Osteoblast (primary cell): ENCODE data around the gene SETDB1. TPM values are rescaled to one million over a fixed set of nuclear protein-coding genes. Genes with fewer than 3 reads are reported as not detected.

ENCODE experiments used
- DNase-seq: peaks from one replicate; pipeline ENCODE4 v3.0.0; 2011; ENCODE audit warnings: low spot score, mixed read lengths; ENCODE audit not compliant: insufficient read length; ENCODE audit errors: missing footprints
- H2AFZ ChIP-seq: 2 replicates; pipeline ENCODE4 v1.6.0; 2011; ENCODE audit warnings: mild to moderate bottlenecking, low read length
- H3K27ac ChIP-seq: 2 replicates; pipeline ENCODE4 v1.5.1; 2011; ENCODE audit warnings: mild to moderate bottlenecking, low read depth, low read length, moderate library complexity
- H3K27me3 ChIP-seq: 2 replicates; pipeline ENCODE4 v1.6.0; 2012; ENCODE audit warnings: mild to moderate bottlenecking, control low read depth, inconsistent platforms, low read length, moderate library complexity; ENCODE audit not compliant: insufficient read depth
- H3K36me3 ChIP-seq: 2 replicates; pipeline ENCODE4 v1.5.1; 2011; ENCODE audit warnings: mild to moderate bottlenecking, low read length, control low read depth, moderate library complexity; ENCODE audit not compliant: insufficient read depth
- H3K4me1 ChIP-seq: 2 replicates; pipeline ENCODE4 v1.5.1; 2011; ENCODE audit warnings: mild to moderate bottlenecking, low read length, control low read depth, moderate library complexity; ENCODE audit not compliant: insufficient read depth
- H3K4me2 ChIP-seq: 2 replicates; pipeline ENCODE4 v1.6.0; 2011; ENCODE audit warnings: mild to moderate bottlenecking, low read length; ENCODE audit not compliant: insufficient read depth
- H3K4me3 ChIP-seq: fragments of 200-600 bp; sonication (generic); 3 replicates; pipeline ENCODE4 v1.5.1; 2012; ENCODE audit warnings: mild to moderate bottlenecking, low read length, inconsistent platforms; ENCODE audit not compliant: insufficient read depth
- H3K79me2 ChIP-seq: 2 replicates; pipeline ENCODE4 v1.6.0; 2012; ENCODE audit warnings: mild to moderate bottlenecking, low read length, control low read depth, inconsistent platforms; ENCODE audit not compliant: insufficient read depth
- H3K9me3 ChIP-seq: 2 replicates; pipeline ENCODE4 v1.5.1; 2011; ENCODE audit warnings: low read depth, low read length, control low read depth
- H4K20me1 ChIP-seq: 2 replicates; pipeline ENCODE4 v1.6.0; 2012; ENCODE audit warnings: mild to moderate bottlenecking, low read length, control low read depth; ENCODE audit not compliant: insufficient read depth
- CTCF ChIP-seq: IDR thresholded peaks from 2 replicates; pipeline ENCODE4 v1.5.1; 2011; ENCODE audit warnings: mild to moderate bottlenecking, low read depth, low read length, moderate library complexity; ENCODE audit errors: extremely low read depth
- total RNA-seq: library from RNA; depleted of rRNA; stranded (reverse); fragments of >200 nt; gene quantifications from 2 replicates; pipeline ENCODE4 v1.2.3, GENCODE V29; 2012

Gene SETDB1
- total RNA-seq, 1 donor, result 42.3 TPM

DNA sequence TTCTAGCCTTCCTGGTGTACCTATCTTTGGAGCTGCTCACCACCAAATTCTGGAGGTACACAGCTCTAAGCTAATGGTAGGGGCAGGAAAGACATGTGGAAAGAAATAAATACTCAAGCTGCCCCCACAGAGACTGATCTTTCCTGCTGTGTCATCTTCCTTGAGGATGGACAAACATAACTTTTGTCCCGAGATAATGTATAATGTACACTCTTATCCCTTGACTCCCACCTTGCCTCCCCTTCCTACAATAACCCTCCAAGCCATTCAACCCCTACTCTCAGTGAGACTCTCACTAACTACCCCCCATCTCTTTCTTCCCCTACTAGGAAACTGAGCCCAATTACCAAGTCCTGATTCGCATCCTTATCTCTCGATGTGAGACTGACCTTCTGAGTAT lies 68.1 kb downstream of the SETDB1 start:
- H4K20me1 ChIP-seq, result no peaks in the 10 kb centered on the region
- H3K27me3 ChIP-seq, result no peaks in the 10 kb centered on the region
- DNase-seq, result no peak

GRCh38 chr1:150995460-150995859 lies 69.3 kb downstream of the SETDB1 start:
- peaks cover 3% of the 10 kb centered on the region for H3K36me3 ChIP-seq
- H3K79me2 ChIP-seq, result no peaks in the 10 kb centered on the region
- no peaks in the 10 kb centered on the region for H3K27me3 ChIP-seq
- no peak for DNase-seq
- no peak overlapping the region for H3K4me3 ChIP-seq
- H3K4me1 ChIP-seq, result peaks cover 18% of the 10 kb centered on the region
- H2AFZ ChIP-seq, result no peak overlapping the region
- H4K20me1 ChIP-seq, result no peaks in the 10 kb centered on the region
- TF ChIP-seq CTCF, result no peak
- no peak overlapping the region for H3K27ac ChIP-seq
- H3K9me3 ChIP-seq, result no peaks in the 10 kb centered on the region
- H3K4me2 ChIP-seq, result peak overlapping the region; percentile 52

More for the DNA sequence above, 68.1 kb downstream of the SETDB1 start:
- H3K36me3 ChIP-seq, result peaks cover 3% of the 10 kb centered on the region
- no peak overlapping the region for H2AFZ ChIP-seq
- no peaks in the 10 kb centered on the region for H3K79me2 ChIP-seq
- no peak for TF ChIP-seq CTCF
- H3K4me1 ChIP-seq, result peaks cover 5% of the 10 kb centered on the region
- H3K4me3 ChIP-seq, result no peak overlapping the region
- no peaks in the 10 kb centered on the region for H3K9me3 ChIP-seq
- H3K4me2 ChIP-seq, result no peak overlapping the region
- H3K27ac ChIP-seq, result no peak overlapping the region

DNA sequence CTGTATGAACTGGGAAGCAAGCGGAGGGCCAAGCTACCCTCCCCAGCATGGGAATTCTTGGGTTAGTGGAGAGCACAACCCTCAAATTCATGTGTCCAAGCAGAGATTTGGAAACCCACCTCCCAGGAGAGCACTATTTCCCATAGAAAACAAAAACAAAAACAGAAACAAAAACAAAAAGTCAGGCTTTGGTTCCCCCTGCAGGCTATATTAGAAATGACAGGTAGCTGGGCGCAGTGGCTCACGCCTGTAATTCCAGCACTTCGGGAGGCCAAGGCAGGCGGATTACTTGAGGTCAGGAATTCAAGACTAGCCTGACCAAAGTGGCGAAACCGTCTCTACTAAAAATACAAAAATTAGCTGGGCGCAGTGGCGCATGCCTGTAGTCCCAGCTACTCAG lies 69.7 kb downstream of the SETDB1 start:
- Histone ChIP-seq H3K79me2 (no peaks in the 10 kb centered on the region), H2AFZ (no peak overlapping the region), H3K4me3 (no peak overlapping the region), H3K36me3 (peaks cover 3% of the 10 kb centered on the region), H3K4me2 (peak overlapping the region; percentile 52), H3K27me3 (no peaks in the 10 kb centered on the region), H3K27ac (no peak overlapping the region), H3K9me3 (no peaks in the 10 kb centered on the region), H3K4me1 (peaks cover 18% of the 10 kb centered on the region), H4K20me1 (no peaks in the 10 kb centered on the region)
- peak; percentile 75 for TF ChIP-seq CTCF
- no peak for DNase-seq

GRCh38 chr1:150997126-150997872 lies 71.1 kb downstream of the SETDB1 start:
- Histone ChIP-seq H3K9me3 (no peaks in the 10 kb centered on the region), H3K79me2 (no peaks in the 10 kb centered on the region), H3K4me1 (peaks cover 18% of the 10 kb centered on the region), H3K27me3 (no peaks in the 10 kb centered on the region), H3K4me2 (no peak overlapping the region), H4K20me1 (no peaks in the 10 kb centered on the region), H2AFZ (no peak overlapping the region), H3K36me3 (peaks cover 3% of the 10 kb centered on the region), H3K27ac (no peak overlapping the region), H3K4me3 (no peak overlapping the region)
- TF ChIP-seq CTCF, result no peak
- DNase-seq, result no peak
